ENCODE measurements around the gene C3orf70.

Gene C3orf70

DNA sequence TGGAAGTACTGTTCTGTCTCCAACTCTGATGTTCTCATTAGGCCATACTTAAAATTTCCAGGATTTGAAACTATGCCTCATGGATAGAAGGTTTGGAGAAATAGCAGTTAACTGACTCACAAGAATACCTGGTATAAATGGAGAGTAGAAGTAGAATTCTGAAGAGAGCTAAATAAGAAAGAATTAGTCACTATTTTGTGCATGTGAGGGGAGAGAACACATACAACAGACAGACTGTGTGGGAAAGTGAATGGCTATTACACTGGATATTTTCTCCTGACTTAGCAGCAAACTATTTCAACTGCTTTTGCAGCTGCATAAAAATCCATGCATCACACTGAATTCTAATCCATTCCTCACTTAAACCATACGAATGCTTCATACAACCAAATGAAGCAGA, 71.3 kb downstream of the C3orf70 start:
- no peak overlapping the region for H3K4me3 ChIP-seq (ENCODE audit: low read length)
- H3K4me1 ChIP-seq (ENCODE audit: control insufficient read depth, insufficient read depth, low read length) = no peaks in the 10 kb centered on the region
- H3K9ac ChIP-seq (ENCODE audit: low read depth, low read length) = no peak overlapping the region
- peaks cover 11% of the 10 kb centered on the region for H3K27me3 ChIP-seq (ENCODE audit: control insufficient read depth, insufficient read depth, low read length)
- H3K36me3 ChIP-seq (ENCODE audit: insufficient read depth, low read length) = no peaks in the 10 kb centered on the region
- no peaks in the 10 kb centered on the region for H3K9me3 ChIP-seq (replicated peaks; ENCODE audit: low read length)
- no peak overlapping the region for H3K4me2 ChIP-seq (ENCODE audit: low read length)

DNA sequence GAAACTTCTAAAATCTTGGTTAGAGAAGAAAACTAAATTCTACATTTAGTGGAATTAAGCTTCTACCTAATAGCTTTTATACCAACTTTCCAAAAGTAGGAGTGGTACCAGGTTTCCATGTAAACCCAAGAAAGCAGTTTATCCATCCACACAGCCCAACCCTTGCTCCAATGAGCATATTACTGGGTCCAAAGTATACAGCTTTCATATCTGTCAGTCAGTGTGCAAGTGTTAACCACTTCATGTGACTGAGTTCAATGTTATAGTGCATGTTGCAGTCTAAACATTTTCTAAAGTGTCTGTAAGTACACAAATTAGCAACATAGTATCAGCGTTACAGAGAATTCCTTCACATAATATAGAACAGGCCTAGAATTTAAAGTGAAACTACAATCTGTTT, 73.2 kb downstream of the C3orf70 start:
- H3K4me3 ChIP-seq (ENCODE audit: low read length) = no peak overlapping the region
- no peaks in the 10 kb centered on the region for H3K4me1 ChIP-seq (ENCODE audit: control insufficient read depth, insufficient read depth, low read length)
- no peaks in the 10 kb centered on the region for H3K27me3 ChIP-seq (ENCODE audit: control insufficient read depth, insufficient read depth, low read length)
- H3K9me3 ChIP-seq (replicated peaks; ENCODE audit: low read length) = no peaks in the 10 kb centered on the region
- no peak overlapping the region for H3K9ac ChIP-seq (ENCODE audit: low read depth, low read length)
- no peak overlapping the region for H3K4me2 ChIP-seq (ENCODE audit: low read length)
- no peaks in the 10 kb centered on the region for H3K36me3 ChIP-seq (ENCODE audit: insufficient read depth, low read length)

GRCh38 chr3:185076219-185076618, 76.6 kb downstream of the C3orf70 start:
- no peak overlapping the region for H3K4me2 ChIP-seq (ENCODE audit: low read length)
- no peaks in the 10 kb centered on the region for H3K36me3 ChIP-seq (ENCODE audit: insufficient read depth, low read length)
- H3K4me3 ChIP-seq (ENCODE audit: low read length) = no peak overlapping the region
- H3K9me3 ChIP-seq (replicated peaks; ENCODE audit: low read length) = no peaks in the 10 kb centered on the region
- H3K9ac ChIP-seq (ENCODE audit: low read depth, low read length) = no peak overlapping the region
- H3K4me1 ChIP-seq (ENCODE audit: control insufficient read depth, insufficient read depth, low read length) = no peaks in the 10 kb centered on the region
- H3K27me3 ChIP-seq (ENCODE audit: control insufficient read depth, insufficient read depth, low read length) = no peaks in the 10 kb centered on the region

GRCh38 chr3:185075547-185075946, 77.3 kb downstream of the C3orf70 start:
- Histone ChIP-seq H3K9ac (ENCODE audit: low read depth, low read length) (no peak overlapping the region), H3K27me3 (ENCODE audit: control insufficient read depth, insufficient read depth, low read length) (no peaks in the 10 kb centered on the region), H3K9me3 (replicated peaks; ENCODE audit: low read length) (no peaks in the 10 kb centered on the region), H3K36me3 (ENCODE audit: insufficient read depth, low read length) (no peaks in the 10 kb centered on the region), H3K4me3 (ENCODE audit: low read length) (no peak overlapping the region), H3K4me1 (ENCODE audit: control insufficient read depth, insufficient read depth, low read length) (no peaks in the 10 kb centered on the region), H3K4me2 (ENCODE audit: low read length) (no peak overlapping the region)

- Histone ChIP-seq H3K36me3 (ENCODE audit: insufficient read depth, low read length) (no peaks in the 10 kb centered on the region), H3K4me2 (ENCODE audit: low read length) (no peak overlapping the region), H3K27me3 (ENCODE audit: control insufficient read depth, insufficient read depth, low read length) (peaks cover 6% of the 10 kb centered on the region), H3K4me3 (ENCODE audit: low read length) (no peak overlapping the region), H3K9ac (ENCODE audit: low read depth, low read length) (no peak overlapping the region), H3K9me3 (replicated peaks; ENCODE audit: low read length) (no peaks in the 10 kb centered on the region), H3K4me1 (ENCODE audit: control insufficient read depth, insufficient read depth, low read length) (no peaks in the 10 kb centered on the region)
These were observed 81.5 kb downstream of the C3orf70 start for GRCh38 chr3:185071287-185071800.

DNA sequence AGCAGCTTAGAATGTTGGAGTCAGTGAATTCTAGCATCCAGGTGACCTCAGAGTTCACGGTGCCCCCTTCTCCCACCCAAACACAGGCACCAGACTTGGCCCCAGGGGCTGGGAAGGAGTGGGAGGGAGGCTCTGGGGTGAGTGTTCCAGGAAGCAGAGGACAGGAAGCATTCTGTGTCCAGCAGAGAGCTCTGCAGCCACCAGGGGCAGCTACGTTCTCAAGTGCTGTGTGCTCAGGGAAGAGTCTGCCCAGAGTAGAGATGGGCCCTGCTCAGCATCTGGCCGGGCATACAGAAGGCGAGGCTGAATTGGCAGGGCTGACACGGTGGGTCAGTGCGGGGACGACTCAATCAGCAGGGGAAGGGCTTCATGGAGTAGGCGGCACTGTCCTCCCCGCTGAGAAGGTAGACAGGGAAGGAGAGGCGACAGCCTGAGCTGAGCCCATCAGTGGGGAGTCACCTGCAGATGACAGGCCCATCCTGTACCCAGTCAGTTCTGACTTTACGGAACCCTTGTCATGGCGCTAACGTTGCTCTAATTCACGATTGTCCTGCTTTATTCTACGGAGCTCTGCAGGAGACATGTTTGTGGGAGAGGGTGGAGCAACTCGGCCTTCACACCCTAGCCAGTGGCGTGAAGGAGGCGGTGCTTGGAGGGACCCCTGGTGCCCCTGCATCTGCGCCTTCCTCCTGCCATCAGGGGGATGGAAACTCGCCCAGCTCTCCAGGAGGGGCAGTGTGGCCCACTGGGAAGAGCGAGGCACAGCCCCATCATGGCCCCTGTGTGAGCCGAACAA, 82.2 kb downstream of the C3orf70 start:
- Histone ChIP-seq H3K9ac (ENCODE audit: low read depth, low read length) (no peak overlapping the region), H3K36me3 (ENCODE audit: insufficient read depth, low read length) (no peaks in the 10 kb centered on the region), H3K4me2 (ENCODE audit: low read length) (no peak overlapping the region), H3K4me1 (ENCODE audit: control insufficient read depth, insufficient read depth, low read length) (no peaks in the 10 kb centered on the region), H3K9me3 (replicated peaks; ENCODE audit: low read length) (no peaks in the 10 kb centered on the region), H3K4me3 (ENCODE audit: low read length) (no peak overlapping the region), H3K27me3 (ENCODE audit: control insufficient read depth, insufficient read depth, low read length) (peaks cover 7% of the 10 kb centered on the region)

DNA sequence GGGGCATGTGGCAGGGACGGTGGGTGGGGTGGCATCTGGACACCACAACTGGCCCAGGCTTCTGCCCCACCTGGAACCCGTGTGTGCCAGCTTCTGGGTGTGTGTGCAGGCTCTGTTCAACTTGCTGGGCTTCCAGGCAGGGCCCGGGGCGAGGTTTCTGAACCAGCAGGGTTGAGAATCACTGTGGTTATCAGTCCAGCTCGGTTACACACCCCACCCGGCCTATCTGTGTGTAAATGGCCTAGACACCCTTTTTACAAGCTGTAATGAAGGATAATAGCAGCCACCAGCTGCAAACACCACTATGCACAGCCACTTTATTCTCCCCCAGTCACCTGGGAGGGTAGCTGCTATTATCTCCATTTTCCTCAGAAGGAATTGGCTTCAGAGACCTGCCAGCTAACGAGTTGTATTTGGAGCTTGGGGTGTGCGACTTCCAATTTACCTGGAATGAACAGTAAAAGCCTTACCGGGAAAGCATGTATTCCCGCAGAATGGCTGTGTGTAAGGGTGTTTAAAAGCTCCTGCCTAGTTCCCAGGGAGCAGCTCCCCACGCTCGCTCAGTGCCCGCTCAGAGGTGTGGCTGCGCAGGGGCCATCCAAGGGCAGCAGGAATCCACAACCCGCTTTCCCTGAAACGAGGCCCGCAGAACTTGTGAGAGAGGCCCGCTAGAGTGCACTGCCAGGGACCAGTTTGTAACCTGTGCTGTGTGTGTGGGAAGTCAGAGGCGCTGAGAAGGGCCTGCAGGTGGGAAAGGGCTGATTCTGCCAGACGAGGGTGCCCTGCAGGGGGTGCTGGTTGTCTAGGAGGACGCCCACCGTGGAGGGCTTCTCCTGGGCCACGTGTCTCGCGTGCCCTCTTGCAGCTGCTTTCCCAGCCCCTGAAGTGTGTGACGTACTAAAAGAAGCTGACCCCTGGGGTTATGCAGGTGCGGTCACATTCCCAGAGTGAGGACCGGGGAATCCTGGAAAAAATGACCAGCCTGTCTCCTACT, 83.5 kb downstream of the C3orf70 start:
- peaks cover 7% of the 10 kb centered on the region for H3K27me3 ChIP-seq (ENCODE audit: control insufficient read depth, insufficient read depth, low read length)
- H3K9me3 ChIP-seq (replicated peaks; ENCODE audit: low read length) = no peaks in the 10 kb centered on the region
- H3K4me2 ChIP-seq (ENCODE audit: low read length) = no peak overlapping the region
- no peaks in the 10 kb centered on the region for H3K36me3 ChIP-seq (ENCODE audit: insufficient read depth, low read length)
- H3K4me3 ChIP-seq (ENCODE audit: low read length) = no peak overlapping the region
- no peaks in the 10 kb centered on the region for H3K4me1 ChIP-seq (ENCODE audit: control insufficient read depth, insufficient read depth, low read length)
- H3K9ac ChIP-seq (ENCODE audit: low read depth, low read length) = no peak overlapping the region

- peaks cover 7% of the 10 kb centered on the region for H3K27me3 ChIP-seq (ENCODE audit: control insufficient read depth, insufficient read depth, low read length)
- H3K9me3 ChIP-seq (replicated peaks; ENCODE audit: low read length) = no peaks in the 10 kb centered on the region
- no peak overlapping the region for H3K4me2 ChIP-seq (ENCODE audit: low read length)
- H3K36me3 ChIP-seq (ENCODE audit: insufficient read depth, low read length) = no peaks in the 10 kb centered on the region
- no peak overlapping the region for H3K4me3 ChIP-seq (ENCODE audit: low read length)
- H3K9ac ChIP-seq (ENCODE audit: low read depth, low read length) = no peak overlapping the region
- no peaks in the 10 kb centered on the region for H3K4me1 ChIP-seq (ENCODE audit: control insufficient read depth, insufficient read depth, low read length)
These were observed 85.7 kb downstream of the C3orf70 start for GRCh38 chr3:185067173-185067572.

- no peak overlapping the region for H3K9ac ChIP-seq (ENCODE audit: low read depth, low read length)
- H3K27me3 ChIP-seq (ENCODE audit: control insufficient read depth, insufficient read depth, low read length) = peaks cover 7% of the 10 kb centered on the region
These were observed 86.6 kb downstream of the C3orf70 start for GRCh38 chr3:185066251-185066650.

DNA sequence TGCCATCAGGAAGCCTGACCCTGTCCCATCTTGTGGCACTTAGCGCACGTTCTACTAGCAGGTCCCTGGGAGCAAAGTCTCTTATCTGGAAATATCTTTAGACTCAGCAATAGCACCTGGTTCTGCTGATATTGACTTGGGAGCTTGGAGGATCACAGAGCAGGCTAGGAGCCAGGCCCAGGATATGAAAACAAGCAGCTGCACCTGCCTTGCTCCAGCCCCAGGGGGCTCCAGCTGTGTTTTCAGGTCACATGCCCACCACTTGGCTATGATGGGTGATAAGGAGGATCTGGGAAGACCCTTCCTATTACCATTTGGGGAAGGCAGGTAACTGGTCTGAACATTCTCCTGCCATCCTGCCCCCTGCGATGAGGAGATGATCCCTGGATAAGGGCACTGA, 87.8 kb downstream of the C3orf70 start:
- Histone ChIP-seq H3K36me3 (ENCODE audit: insufficient read depth, low read length) (no peaks in the 10 kb centered on the region), H3K27me3 (ENCODE audit: control insufficient read depth, insufficient read depth, low read length) (peaks cover 7% of the 10 kb centered on the region), H3K4me2 (ENCODE audit: low read length) (no peak overlapping the region)

More at GRCh38 chr3:185066251-185066650, 86.6 kb downstream of the C3orf70 start:
- Histone ChIP-seq H3K4me2 (ENCODE audit: low read length) (no peak overlapping the region), H3K4me1 (ENCODE audit: control insufficient read depth, insufficient read depth, low read length) (no peaks in the 10 kb centered on the region), H3K4me3 (ENCODE audit: low read length) (no peak overlapping the region), H3K9me3 (replicated peaks; ENCODE audit: low read length) (no peaks in the 10 kb centered on the region), H3K36me3 (ENCODE audit: insufficient read depth, low read length) (no peaks in the 10 kb centered on the region)

GRCh38 chr3:185063431-185063830, 89.4 kb downstream of the C3orf70 start:
- no peak overlapping the region for H3K4me3 ChIP-seq (ENCODE audit: low read length)
- H3K36me3 ChIP-seq (ENCODE audit: insufficient read depth, low read length) = no peaks in the 10 kb centered on the region
- H3K4me1 ChIP-seq (ENCODE audit: control insufficient read depth, insufficient read depth, low read length) = no peaks in the 10 kb centered on the region
- no peak overlapping the region for H3K9ac ChIP-seq (ENCODE audit: low read depth, low read length)
- no peaks in the 10 kb centered on the region for H3K9me3 ChIP-seq (replicated peaks; ENCODE audit: low read length)
- H3K27me3 ChIP-seq (ENCODE audit: control insufficient read depth, insufficient read depth, low read length) = peaks cover 7% of the 10 kb centered on the region
- no peak overlapping the region for H3K4me2 ChIP-seq (ENCODE audit: low read length)

More for the DNA sequence above, 87.8 kb downstream of the C3orf70 start:
- no peaks in the 10 kb centered on the region for H3K9me3 ChIP-seq (replicated peaks; ENCODE audit: low read length)
- H3K4me1 ChIP-seq (ENCODE audit: control insufficient read depth, insufficient read depth, low read length) = no peaks in the 10 kb centered on the region
- no peak overlapping the region for H3K9ac ChIP-seq (ENCODE audit: low read depth, low read length)
- H3K4me3 ChIP-seq (ENCODE audit: low read length) = no peak overlapping the region

Measured in skeletal muscle satellite cell (primary cell).